MM.1S (cell line): ENCODE data around the gene PNPLA7.

Source experiments
- EZH2phosphoT487 ChIP-seq: fragments of 300-600 bp; sonication (generic); IDR thresholded peaks from 2 replicates; pipeline ENCODE4 v1.6.1; 2018; ENCODE audit warnings: antibody characterized with exemption, low read length
- TF ChIP-seq, protein P1 (sequence below): fragments of 300-600 bp; sonication (generic); IDR thresholded peaks from 2 replicates; pipeline ENCODE4 v1.5.1; 2016; ENCODE audit warnings: antibody characterized with exemption, low read length, mixed read lengths

- no peak for TF ChIP-seq EZH2phosphoT487
- TF ChIP-seq, protein P1, sequence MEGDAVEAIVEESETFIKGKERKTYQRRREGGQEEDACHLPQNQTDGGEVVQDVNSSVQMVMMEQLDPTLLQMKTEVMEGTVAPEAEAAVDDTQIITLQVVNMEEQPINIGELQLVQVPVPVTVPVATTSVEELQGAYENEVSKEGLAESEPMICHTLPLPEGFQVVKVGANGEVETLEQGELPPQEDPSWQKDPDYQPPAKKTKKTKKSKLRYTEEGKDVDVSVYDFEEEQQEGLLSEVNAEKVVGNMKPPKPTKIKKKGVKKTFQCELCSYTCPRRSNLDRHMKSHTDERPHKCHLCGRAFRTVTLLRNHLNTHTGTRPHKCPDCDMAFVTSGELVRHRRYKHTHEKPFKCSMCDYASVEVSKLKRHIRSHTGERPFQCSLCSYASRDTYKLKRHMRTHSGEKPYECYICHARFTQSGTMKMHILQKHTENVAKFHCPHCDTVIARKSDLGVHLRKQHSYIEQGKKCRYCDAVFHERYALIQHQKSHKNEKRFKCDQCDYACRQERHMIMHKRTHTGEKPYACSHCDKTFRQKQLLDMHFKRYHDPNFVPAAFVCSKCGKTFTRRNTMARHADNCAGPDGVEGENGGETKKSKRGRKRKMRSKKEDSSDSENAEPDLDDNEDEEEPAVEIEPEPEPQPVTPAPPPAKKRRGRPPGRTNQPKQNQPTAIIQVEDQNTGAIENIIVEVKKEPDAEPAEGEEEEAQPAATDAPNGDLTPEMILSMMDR: no peak
These were observed 7.7 kb downstream of the PNPLA7 start for GRCh38 chr9:137542486-137542885.
